Upper lobe of right lung (tissue), 1 donor: ENCODE data around the gene TTC28. TPM values are rescaled to one million over a fixed set of nuclear protein-coding genes. Genes with fewer than 3 reads are reported as not detected.
"Not testable (repeated sequence)": the region's sequence is repeated elsewhere in the genome, so short reads cannot be mapped to it uniquely, and the experiment has no call there.

ENCODE experiments used
- ATAC-seq: fragments of 200-7000 bp; cut with Tn5 transposase; one replicate; pipeline ENCODE4 v1.9.1; 2020; ENCODE audit warnings: mild to moderate bottlenecking, moderate library complexity
- DNase-seq: peaks from one replicate; pipeline ENCODE4 v3.0.0-alpha.2; 2020
- H3K27ac ChIP-seq: fragments of 200-600 bp; one replicate; pipeline ENCODE4 v1.8.0; 2022
- H3K27me3 ChIP-seq: fragments of 200-600 bp; one replicate; pipeline ENCODE4 v1.8.0; 2022; ENCODE audit warnings: mild to moderate bottlenecking
- H3K36me3 ChIP-seq: fragments of 200-600 bp; one replicate; pipeline ENCODE4 v1.8.0; 2022
- H3K4me1 ChIP-seq: fragments of 200-600 bp; one replicate; pipeline ENCODE4 v1.8.0; 2022
- H3K4me3 ChIP-seq: fragments of 200-600 bp; one replicate; pipeline ENCODE4 v1.8.0; 2022; ENCODE audit warnings: mild to moderate bottlenecking
- H3K9me3 ChIP-seq: fragments of 200-600 bp; one replicate; pipeline ENCODE4 v1.8.0; 2022
- intact Hi-C: fragments of 100-400 bp; cut with DNase I; formaldehyde crosslinking; loops from one replicate; pipeline ENCODE4 v1.11.0; 2022
- total RNA-seq: library from RNA; stranded (reverse); fragmentation: NEBNext Ultra II Directional; extraction: Animal tissue kit (Norgen Biotek cat#: 25700); gene quantifications from one replicate; pipeline ENCODE4 v1.2.1, GENCODE V29; 2021
- TF ChIP-seq, protein P1 (sequence below): fragments of 200-600 bp; IDR thresholded peaks from one replicate; pipeline ENCODE4 v1.8.0; 2022; ENCODE audit warnings: antibody characterized with exemption
- donor health status: DM: no; HTN: yes; CAD: no; lungs with severe emphysema.

TTC28 gene
- total RNA-seq, 1 donor from 2014 or later = 48.7 TPM

DNA sequence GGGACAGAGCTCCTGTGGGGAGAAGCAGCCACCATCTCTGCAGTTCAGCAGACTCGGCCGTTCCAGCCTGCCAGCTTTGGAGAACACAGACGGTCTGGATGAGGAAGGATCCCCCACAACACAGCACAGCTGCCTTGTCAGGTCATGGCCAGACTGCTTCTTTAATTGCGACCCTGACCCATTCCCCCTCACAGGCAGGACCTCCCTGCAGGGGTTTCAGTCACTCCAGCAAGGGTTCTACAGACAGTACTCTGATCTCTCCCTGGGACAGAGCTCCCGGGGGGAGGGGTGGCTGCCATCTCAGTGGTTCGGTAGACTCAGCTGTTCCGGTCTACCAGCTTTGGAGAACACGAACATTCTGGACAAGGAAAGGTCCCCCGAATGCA, 173.5 kb downstream of the TTC28 start:
- Histone ChIP-seq H3K4me1 (no peaks in the 10 kb centered on the region), H3K27me3 (no peaks in the 10 kb centered on the region), H3K4me3 (no peak overlapping the region), H3K9me3 (peaks cover 4% of the 10 kb centered on the region), H3K36me3 (no peaks in the 10 kb centered on the region), H3K27ac (no peak overlapping the region)
- TF ChIP-seq, protein P1, sequence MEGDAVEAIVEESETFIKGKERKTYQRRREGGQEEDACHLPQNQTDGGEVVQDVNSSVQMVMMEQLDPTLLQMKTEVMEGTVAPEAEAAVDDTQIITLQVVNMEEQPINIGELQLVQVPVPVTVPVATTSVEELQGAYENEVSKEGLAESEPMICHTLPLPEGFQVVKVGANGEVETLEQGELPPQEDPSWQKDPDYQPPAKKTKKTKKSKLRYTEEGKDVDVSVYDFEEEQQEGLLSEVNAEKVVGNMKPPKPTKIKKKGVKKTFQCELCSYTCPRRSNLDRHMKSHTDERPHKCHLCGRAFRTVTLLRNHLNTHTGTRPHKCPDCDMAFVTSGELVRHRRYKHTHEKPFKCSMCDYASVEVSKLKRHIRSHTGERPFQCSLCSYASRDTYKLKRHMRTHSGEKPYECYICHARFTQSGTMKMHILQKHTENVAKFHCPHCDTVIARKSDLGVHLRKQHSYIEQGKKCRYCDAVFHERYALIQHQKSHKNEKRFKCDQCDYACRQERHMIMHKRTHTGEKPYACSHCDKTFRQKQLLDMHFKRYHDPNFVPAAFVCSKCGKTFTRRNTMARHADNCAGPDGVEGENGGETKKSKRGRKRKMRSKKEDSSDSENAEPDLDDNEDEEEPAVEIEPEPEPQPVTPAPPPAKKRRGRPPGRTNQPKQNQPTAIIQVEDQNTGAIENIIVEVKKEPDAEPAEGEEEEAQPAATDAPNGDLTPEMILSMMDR = no peak
- intact Hi-C loops = no loop called here
- DNase-seq (no peak), ATAC-seq (no peak)

- no peaks in the 10 kb centered on the region for H3K36me3 ChIP-seq
- no peaks in the 10 kb centered on the region for H3K9me3 ChIP-seq
- ATAC-seq (no peak), DNase-seq (no peak)
- intact Hi-C loops = no loop called here
- TF ChIP-seq, protein P1 = no peak
- H3K27ac ChIP-seq = no peak overlapping the region
- no peaks in the 10 kb centered on the region for H3K27me3 ChIP-seq
- H3K4me3 ChIP-seq = no peak overlapping the region
- H3K4me1 ChIP-seq = no peaks in the 10 kb centered on the region
These were observed 174.1 kb downstream of the TTC28 start for GRCh38 chr22:28505416-28506149.

DNA sequence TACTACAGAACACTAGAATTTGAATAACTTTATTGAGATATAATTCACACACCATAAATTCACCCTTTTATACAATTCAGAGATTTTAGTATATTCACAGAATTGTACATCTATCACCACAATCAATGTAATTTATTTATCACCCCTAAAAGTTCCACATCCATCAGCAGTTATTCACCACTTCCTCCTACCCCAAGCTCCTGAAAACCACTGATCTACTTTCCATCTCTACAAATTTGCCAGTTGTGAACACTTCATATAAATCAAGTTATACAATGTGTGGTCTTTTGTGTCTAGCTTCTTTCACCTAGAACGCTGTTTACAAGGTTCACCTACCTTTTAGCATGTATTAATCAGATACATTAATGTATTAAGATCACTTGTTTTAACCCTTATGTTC, 179.6 kb downstream of the TTC28 start:
- Histone ChIP-seq H3K9me3 (no peaks in the 10 kb centered on the region), H3K27me3 (no peaks in the 10 kb centered on the region), H3K27ac (no peak overlapping the region), H3K4me1 (no peaks in the 10 kb centered on the region), H3K36me3 (no peaks in the 10 kb centered on the region), H3K4me3 (no peak overlapping the region)
- ATAC-seq (no peak), DNase-seq (no peak)
- TF ChIP-seq, protein P1 = no peak
- intact Hi-C loops = no loop called here

DNA sequence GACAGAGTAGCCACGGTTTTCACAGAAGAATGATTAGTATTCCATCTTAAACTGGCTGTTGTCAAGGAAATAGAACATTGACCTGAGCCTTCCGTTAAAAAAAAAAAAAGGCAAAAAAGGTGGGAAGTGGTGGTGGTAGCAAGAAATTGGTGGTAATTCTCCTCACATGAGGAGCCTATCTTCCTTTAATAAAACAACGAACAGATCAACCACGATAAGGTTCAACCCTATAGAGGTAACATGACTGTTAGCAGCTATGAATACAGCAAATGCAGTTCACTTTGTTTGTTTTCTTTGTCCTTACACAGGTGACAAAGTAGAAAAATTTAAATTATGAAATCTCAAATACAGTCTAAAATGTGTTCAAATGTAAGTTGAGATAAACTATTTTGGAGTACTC, 181.6 kb downstream of the TTC28 start:
- intact Hi-C loops = no loop called here
- DNase-seq (no peak), ATAC-seq (no peak)
- Histone ChIP-seq H3K27me3 (no peaks in the 10 kb centered on the region), H3K36me3 (no peaks in the 10 kb centered on the region), H3K9me3 (no peaks in the 10 kb centered on the region), H3K4me1 (no peaks in the 10 kb centered on the region), H3K27ac (no peak overlapping the region), H3K4me3 (no peak overlapping the region)
- TF ChIP-seq, protein P1 = no peak

DNA sequence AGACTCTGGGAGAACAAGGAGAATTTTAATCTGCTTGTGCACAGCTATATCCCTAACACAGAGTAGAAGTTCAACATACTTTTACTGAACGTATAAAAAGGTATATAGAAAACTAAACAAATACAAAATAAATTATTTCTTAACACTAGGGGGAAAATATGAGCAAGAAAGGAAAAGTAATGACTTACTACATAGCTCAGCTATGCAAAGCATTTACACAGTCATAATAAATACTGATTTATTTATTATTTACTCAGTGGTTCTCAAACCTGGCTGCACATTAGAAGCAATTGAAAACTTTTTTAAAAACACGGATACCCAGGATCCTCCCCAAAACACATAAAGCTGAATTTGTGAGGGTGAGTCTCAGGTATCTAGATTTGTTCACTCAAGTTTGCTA, 182.5 kb downstream of the TTC28 start:
- Histone ChIP-seq H3K36me3 (no peaks in the 10 kb centered on the region), H3K9me3 (no peaks in the 10 kb centered on the region), H3K27ac (no peak overlapping the region), H3K4me1 (no peaks in the 10 kb centered on the region), H3K27me3 (no peaks in the 10 kb centered on the region), H3K4me3 (no peak overlapping the region)
- TF ChIP-seq, protein P1 = no peak
- ATAC-seq (no peak), DNase-seq (no peak)
- intact Hi-C loops = no loop called here

GRCh38 chr22:28491289-28491688, 188.4 kb downstream of the TTC28 start:
- ATAC-seq, H3K4me3 ChIP-seq, H3K4me1 ChIP-seq, intact Hi-C loops, H3K9me3 ChIP-seq, H3K27ac ChIP-seq, H3K27me3 ChIP-seq, H3K36me3 ChIP-seq, DNase-seq: not testable (repeated sequence)
